Esophagus (tissue), 2 donors: ENCODE results near the gene SF3B6. TPM values are rescaled to one million over a fixed set of nuclear protein-coding genes. Genes with fewer than 3 reads are reported as not detected.

Experiments used
- H3K27ac ChIP-seq, 2 donors: one replicate each; pipeline ENCODE4 v1.5.1; 2013; ENCODE audit warnings: low read depth in 2 of 2, mild to moderate bottlenecking in 2 of 2, inconsistent platforms in 1 of 2, low read length in 1 of 2, moderate library complexity in 1 of 2
- H3K27me3 ChIP-seq, 2 donors: one replicate each; pipeline ENCODE4 v1.6.1; 2013; ENCODE audit warnings: low read length in 2 of 2, control low read depth in 1 of 2, mild to moderate bottlenecking in 1 of 2; ENCODE audit not compliant: insufficient read depth in 2 of 2, control insufficient read depth in 1 of 2
- H3K36me3 ChIP-seq, 2 donors: one replicate each; pipeline ENCODE4 v1.6.1; 2013; ENCODE audit warnings: low read length in 1 of 2; ENCODE audit not compliant: control insufficient read depth in 2 of 2, insufficient read depth in 2 of 2
- H3K4me1 ChIP-seq, 2 donors: one replicate each; pipeline ENCODE4 v1.6.1; 2013; ENCODE audit warnings: low read length in 1 of 2; ENCODE audit not compliant: control insufficient read depth in 2 of 2, insufficient read depth in 2 of 2
- H3K4me3 ChIP-seq, 2 donors: one replicate each; pipeline ENCODE4 v1.5.1; 2013; ENCODE audit warnings: low read length in 2 of 2, mild to moderate bottlenecking in 2 of 2, low read depth in 1 of 2, moderate library complexity in 1 of 2
- H3K9me3 ChIP-seq, 2 donors: one replicate each; pipeline ENCODE4 v1.6.1; 2013; ENCODE audit warnings: mild to moderate bottlenecking in 2 of 2, low read depth in 1 of 2, low read length in 1 of 2, moderate library complexity in 1 of 2; ENCODE audit not compliant: control insufficient read depth in 2 of 2, insufficient read depth in 1 of 2
- WGBS, 2 donors: extraction: QIAGEN DNeasy Blood & Tissue Kit; methylation state at CpG; one replicate each; pipeline ENCODE4 v1.1.7; 2013; 5-methylcytosine and 5-hydroxymethylcytosine counted together
- polyA plus RNA-seq, 2 donors: library from polyadenylated mRNA; stranded (reverse); fragments of 200-250 nt; gene quantifications; one replicate each; pipeline ENCODE4 v1.2.3, GENCODE V29; 2013
- donor health status: healthy with polysubstance abuse.
- donor health status: Bipolar disorder and iron deficiency.

SF3B6 gene
- polyA plus RNA-seq, 2 donors = 92.1 to 139 TPM

DNA sequence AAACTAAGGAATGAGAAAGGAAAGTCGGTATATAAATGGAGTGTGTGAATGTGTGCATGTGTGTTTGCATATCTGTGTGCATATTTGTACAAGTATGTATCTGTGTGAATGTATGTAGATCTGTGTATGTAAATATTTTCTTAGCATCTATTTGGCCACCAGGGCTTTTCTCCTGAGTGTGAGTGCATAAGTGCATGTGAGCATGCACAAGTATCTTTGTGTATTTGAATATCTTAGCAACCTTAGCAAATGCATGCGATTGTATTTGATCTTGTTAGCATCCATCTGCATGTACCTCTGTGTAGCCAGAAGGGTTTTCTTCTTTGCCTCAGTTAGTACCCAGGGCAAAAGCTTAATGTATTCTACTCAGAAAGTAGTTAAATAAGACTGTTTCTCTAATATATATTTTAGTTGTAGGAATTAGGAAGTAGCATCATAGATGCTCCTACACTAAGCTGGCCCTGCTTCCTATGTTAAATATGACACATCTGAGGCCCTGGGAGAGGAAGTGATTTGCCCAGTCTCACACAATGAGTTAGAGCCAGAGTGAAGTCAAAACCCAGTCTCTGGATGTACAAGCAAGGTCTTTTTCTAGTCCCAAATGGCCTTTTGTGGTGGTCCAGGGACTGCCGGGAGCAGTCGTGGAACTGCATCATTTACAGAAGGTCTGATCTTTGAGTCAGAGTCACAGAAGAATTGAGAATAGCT lies 17.4 kb downstream of the SF3B6 start:
- no peak overlapping the region for H3K27ac ChIP-seq
- 78 to 80% methylated on average over 4 of the region's 4 CpGs for WGBS, 2 donors
- H3K27me3 ChIP-seq = no peaks in the 10 kb centered on the region
- no peaks in the 10 kb centered on the region for H3K36me3 ChIP-seq
- no peaks in the 10 kb centered on the region for H3K4me1 ChIP-seq
- no peak overlapping the region for H3K4me3 ChIP-seq
- no peaks in the 10 kb centered on the region for H3K9me3 ChIP-seq

- Histone ChIP-seq H3K27me3 (no peaks in the 10 kb centered on the region), H3K36me3 (no peaks in the 10 kb centered on the region), H3K27ac (no peak overlapping the region), H3K4me3 (no peak overlapping the region), H3K4me1 (no peaks in the 10 kb centered on the region), H3K9me3 (no peaks in the 10 kb centered on the region)
- 84 to 93% methylated on average over 6 of the region's 6 CpGs for WGBS, 2 donors
These were observed 20.4 kb downstream of the SF3B6 start for GRCh38 chr2:24055750-24056149.

DNA sequence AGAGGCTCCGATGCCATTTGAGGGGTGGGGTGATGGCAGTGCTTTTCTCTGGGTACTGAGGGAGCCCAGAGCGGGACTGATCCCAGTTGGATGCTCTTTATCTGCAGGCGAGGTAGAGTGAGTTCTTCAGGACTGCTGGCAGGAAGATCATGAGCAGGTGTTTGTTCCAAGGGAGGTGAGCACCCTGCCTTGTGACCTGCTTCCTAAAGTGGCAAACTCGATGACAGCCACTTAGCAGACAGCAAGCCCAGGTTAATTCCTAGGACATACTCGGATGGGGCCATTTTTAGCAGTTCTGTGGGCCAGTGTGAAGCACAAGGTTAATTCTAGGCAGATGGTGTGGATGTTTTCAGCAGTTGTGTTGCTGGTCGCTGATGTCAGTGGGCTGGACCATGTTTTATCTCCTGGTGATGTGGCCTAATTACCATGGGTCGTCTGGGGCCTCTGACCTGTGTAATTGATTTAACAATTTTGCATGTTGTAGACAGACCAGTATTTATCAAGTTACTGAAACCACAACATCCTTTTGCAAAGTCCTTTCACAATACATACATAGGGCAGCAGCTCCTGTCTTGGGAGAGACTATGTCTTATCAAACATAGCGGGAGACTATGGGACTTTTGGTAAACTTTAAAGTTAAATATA lies 21.6 kb downstream of the SF3B6 start:
- WGBS, 2 donors = 83 to 86% methylated on average over 8 of the region's 8 CpGs
- Histone ChIP-seq H3K27me3 (no peaks in the 10 kb centered on the region), H3K36me3 (no peaks in the 10 kb centered on the region), H3K27ac (no peak overlapping the region), H3K4me1 (no peaks in the 10 kb centered on the region), H3K4me3 (no peak overlapping the region), H3K9me3 (no peaks in the 10 kb centered on the region)

DNA sequence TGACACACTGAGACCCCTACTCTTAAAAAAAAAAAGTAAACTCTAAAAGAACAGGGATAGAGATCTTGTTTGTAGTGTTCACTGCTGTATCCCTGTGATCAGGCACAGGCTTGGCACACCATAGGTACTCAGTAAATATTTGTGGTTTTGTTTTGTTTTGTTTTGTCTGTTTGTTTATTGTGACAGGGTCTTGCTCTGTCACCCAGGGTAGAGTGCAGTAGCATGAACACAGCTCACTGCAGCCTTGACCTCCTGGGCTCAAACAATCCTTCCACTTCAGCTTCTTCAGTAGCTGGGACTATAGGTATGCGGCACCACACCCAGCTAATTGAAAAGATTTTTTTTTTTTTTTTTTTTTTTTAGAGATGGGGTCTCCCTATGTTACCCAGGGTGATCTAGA lies 23.2 kb downstream of the SF3B6 start:
- Histone ChIP-seq H3K27ac (no peak overlapping the region), H3K9me3 (no peaks in the 10 kb centered on the region)
- WGBS, 2 donors = 96 to 100% methylated on average over 1 of the region's 1 CpG

GRCh38 chr2:24051833-24052232 lies 24.3 kb downstream of the SF3B6 start:
- WGBS, 2 donors = 82 to 85% methylated on average over 8 of the region's 8 CpGs
- Histone ChIP-seq H3K9me3 (no peaks in the 10 kb centered on the region), H3K27me3 (no peaks in the 10 kb centered on the region), H3K4me3 (no peak overlapping the region), H3K27ac (no peak overlapping the region), H3K4me1 (no peaks in the 10 kb centered on the region), H3K36me3 (no peaks in the 10 kb centered on the region)

More for the DNA sequence above, 23.2 kb downstream of the SF3B6 start:
- no peaks in the 10 kb centered on the region for H3K27me3 ChIP-seq
- no peaks in the 10 kb centered on the region for H3K4me1 ChIP-seq
- no peaks in the 10 kb centered on the region for H3K36me3 ChIP-seq
- no peak overlapping the region for H3K4me3 ChIP-seq

- WGBS, 2 donors = 5 to 6% methylated on average over 42 to 47 of the region's 47 CpGs
- H3K4me3 ChIP-seq = peak overlapping the region; percentile 60 to 77
- no peaks in the 10 kb centered on the region for H3K36me3 ChIP-seq
- H3K4me1 ChIP-seq = peaks cover 0 to 3% of the 10 kb centered on the region in 2 donors
- no peaks in the 10 kb centered on the region for H3K9me3 ChIP-seq
- no peaks in the 10 kb centered on the region for H3K27me3 ChIP-seq
- peak overlapping the region in 1 of 2 donors; percentile 45 for H3K27ac ChIP-seq
These were observed 25.8 kb downstream of the SF3B6 start for GRCh38 chr2:24050041-24050979.

GRCh38 chr2:24049485-24050021 lies 26.6 kb downstream of the SF3B6 start, which contains the start of gene FKBP1B:
Gene FKBP1B (plus strand): TSS chr2:24049741. CDS start chr2:24049850, 109 bp downstream.
- H3K36me3 ChIP-seq = no peaks in the 10 kb centered on the region
- H3K4me1 ChIP-seq = peaks cover 0 to 3% of the 10 kb centered on the region in 2 donors
- 1% methylated on average over 44 to 52 of the region's 52 CpGs for WGBS, 2 donors
- H3K27ac ChIP-seq = peak within 1 kb of the TSS in 1 of 2 donors; percentile 45
- H3K9me3 ChIP-seq = no peaks in the 10 kb centered on the region
- H3K4me3 ChIP-seq = peak within 1 kb of the TSS; percentile 60 to 77
- no peaks in the 10 kb centered on the region for H3K27me3 ChIP-seq

DNA sequence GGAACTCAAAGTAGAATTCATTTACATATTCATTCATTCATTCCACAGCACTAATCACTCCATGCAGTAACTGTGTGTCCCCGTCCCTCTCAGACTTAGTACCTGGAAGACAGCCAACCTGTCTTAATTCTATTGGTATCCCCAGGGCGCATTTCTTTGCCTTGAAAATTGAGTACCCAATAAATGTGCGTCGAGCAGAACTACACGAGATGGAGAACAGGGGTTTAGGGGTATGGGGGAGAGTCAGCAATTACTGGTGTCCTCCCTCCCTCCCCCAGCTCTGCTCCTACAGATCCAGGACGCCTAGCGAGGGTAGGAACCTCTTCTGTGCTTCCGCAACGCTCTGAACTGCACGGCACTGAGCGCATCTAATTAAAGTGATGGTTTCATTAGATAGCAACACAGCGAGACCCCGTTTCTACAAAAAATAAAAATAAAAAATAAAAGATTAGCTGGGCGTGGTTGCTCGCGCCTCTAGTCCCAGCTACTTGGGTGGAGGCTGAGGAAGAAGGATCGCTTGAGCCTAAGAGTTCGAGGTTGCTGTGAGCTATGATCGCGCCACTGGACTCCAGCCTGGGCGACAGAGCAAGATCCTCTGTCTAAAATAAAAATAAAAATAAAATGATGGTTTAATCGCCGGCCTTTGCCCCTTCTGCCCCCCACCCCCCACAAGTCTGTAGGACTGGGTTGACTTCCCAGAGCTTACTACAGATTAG lies 27.2 kb downstream of the SF3B6 start:
- H3K4me3 ChIP-seq = peak overlapping the region in 1 of 2 donors; percentile 77
- no peaks in the 10 kb centered on the region for H3K9me3 ChIP-seq
- H3K27me3 ChIP-seq = no peaks in the 10 kb centered on the region
- WGBS, 2 donors = 19 to 26% methylated on average over 23 of the region's 23 CpGs
- peaks cover 0 to 3% of the 10 kb centered on the region in 2 donors for H3K4me1 ChIP-seq
- no peaks in the 10 kb centered on the region for H3K36me3 ChIP-seq
- no peak overlapping the region for H3K27ac ChIP-seq

DNA sequence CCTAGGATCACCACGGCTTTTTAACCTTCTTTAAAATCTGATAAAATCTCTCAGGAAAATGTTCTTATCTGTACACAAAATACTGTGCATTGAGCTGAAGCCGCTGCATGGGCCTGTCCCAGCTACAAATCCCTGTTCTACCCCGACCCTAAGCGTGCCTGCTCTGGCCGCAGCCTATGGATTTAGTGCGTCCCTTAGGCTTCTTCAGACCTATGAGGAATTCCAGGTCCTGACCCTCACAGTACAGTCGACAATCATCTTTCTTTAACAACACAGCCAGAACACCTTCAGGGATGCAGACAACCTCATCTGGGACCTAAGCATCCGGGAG lies 28.5 kb downstream of the SF3B6 start:
- Histone ChIP-seq H3K27me3 (no peaks in the 10 kb centered on the region), H3K9me3 (no peaks in the 10 kb centered on the region), H3K4me1 (peaks cover 0 to 3% of the 10 kb centered on the region in 2 donors), H3K27ac (no peak overlapping the region), H3K4me3 (peak overlapping the region in 1 of 2 donors; percentile 95), H3K36me3 (no peaks in the 10 kb centered on the region)
- 40 to 43% methylated on average over 8 of the region's 8 CpGs for WGBS, 2 donors
